Kidney capillary endothelial cell (primary cell): Measurements from ENCODE around the gene HLCS.

ENCODE experiments used
- DNase-seq: peaks from one replicate; pipeline ENCODE4 v3.0.0-alpha.2; 2018; ENCODE audit warnings: low spot score

HLCS gene

DNA sequence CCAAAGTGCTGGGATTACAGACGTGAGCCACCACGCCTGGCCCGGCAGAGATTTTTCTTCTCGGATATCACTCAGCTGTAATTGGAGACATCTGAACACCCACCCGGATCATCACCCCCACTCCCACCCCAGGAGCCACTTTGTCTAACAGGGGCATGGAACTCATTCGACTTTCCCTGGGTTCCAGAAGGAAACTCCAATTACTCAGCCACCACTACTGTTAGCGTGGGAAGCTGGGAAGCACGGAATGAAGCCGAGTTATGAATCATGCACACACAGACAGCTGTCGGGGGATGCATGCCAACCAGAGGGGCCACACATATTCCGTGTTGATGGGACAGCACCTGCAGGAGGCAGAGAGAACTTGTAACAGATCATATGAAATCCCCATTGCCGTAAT is 85.2 kb downstream of the HLCS start:
- no peak for DNase-seq

DNA sequence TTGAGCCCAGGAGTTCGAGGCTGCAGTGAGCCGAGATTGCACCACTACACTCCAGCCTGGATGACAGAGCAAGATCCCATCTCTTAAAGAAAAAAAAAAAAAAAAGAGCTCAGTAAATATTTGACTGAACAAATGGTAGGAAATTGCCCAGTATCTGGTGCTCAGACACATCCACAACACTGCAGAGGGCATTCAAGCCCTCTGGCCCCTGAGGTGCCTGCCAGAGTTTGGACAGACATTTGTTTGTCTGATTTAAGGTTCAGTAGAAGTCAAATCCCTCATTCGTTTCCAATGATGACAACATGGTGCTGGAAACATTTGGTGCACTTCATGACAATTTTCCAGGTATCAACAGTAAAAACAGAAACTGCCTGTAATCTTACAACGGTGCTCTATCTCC is 86.6 kb downstream of the HLCS start:
- no peak for DNase-seq

DNA sequence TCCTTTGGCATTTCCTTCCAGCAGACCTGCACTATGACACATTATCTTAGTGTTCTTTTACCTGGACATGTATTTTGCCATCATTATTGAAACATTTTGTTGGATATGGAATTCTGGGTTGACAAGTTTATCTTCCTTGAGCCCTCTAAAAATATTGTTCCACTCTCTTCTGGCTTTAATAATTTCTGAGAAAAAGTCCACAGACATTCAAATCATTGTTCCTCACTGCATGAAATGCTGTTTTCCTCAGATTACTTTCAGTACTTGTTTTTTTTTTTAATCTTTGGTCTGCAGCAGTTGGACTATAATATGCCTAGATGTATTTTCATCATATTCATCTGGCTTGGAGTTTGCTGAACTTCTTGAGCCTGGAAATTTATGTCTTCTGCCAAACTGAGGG is 88.7 kb downstream of the HLCS start:
- DNase-seq = no peak

DNA sequence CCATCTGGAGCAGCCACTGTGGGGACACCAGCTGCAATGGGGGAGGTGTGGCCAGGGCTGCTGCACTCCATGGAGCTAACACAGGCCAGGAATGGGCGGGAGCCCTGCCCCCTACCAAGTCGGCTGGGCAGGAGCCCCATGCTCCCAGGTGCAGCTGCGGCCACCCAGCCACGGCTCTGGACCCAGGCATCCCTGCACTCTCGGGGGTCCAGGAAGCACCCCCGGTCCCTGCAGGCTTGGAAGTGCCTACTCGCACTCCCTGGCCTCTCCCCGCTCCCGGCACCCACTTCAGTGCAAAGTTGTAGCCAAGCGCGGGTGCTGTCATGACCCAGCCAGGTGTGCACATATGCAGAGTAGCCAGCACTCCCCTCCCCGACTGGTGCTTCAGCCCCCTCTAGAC is 91.8 kb downstream of the HLCS start:
- DNase-seq = no peak

DNA sequence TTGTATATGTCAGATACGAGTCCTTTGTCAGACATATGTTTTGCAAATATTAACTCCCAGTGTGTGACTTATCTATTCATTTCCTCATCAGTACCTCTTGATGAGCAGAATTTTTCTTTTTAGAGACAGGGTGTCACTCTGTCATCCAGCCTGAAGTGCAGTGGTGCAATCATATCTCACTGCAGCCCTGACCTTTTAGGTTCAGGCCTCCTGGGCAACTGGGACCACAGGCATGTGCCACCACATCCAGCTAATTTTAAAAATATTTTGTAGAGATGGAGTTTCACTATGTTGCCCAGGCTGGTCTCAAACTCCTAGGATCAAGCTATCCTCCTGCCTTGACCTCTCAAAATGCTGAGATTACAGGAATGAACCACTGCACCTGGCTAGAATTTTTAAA is 93.0 kb downstream of the HLCS start:
- no peak for DNase-seq

DNA sequence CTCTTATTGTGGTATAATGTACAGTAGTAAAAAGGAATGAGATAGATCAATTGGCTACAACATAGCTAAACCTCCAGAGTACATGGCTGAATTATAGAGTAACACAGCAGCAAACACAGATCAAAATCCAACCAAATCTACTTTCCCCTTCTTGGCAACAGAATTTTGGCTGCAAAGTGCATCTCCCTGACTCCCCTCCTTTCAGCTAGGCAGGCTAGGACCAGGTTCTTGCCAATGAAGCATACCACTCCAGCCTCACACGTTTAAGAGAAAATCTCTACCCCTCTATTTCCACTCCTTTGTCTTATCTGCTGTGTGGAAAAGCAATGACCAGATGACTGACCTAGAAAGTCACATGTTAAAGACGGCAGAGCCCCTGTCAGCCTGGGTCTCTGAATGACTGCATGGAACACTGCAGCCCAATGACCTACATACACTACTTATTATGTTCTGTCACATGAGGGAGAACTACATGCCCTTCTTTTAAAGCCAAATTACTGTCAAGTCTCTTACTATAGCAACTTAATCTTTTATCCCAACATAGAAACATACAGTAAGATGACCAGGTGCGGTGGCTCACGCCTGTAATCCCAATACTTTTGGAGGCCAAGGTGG is 99.1 kb downstream of the HLCS start:
- DNase-seq = no peak

DNA sequence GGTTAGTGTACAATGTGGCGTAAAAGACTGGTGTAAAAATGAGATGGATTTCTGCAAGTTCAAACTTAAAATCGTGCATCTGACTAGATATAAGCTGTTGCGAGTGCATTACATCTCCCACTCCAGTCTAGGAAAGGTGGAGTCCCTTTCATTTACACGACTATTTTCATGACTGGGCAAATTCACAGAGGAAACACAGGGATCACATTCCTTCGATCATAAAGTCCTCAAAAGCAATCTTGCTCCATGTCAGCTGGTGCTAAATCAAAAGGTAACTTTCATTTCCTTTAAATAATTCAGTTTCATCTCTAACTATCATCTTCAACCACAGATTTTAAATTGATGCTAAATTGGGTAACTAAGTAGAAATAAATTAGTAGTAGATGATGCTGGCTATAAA is 100.0 kb downstream of the HLCS start:
- no peak for DNase-seq

DNA sequence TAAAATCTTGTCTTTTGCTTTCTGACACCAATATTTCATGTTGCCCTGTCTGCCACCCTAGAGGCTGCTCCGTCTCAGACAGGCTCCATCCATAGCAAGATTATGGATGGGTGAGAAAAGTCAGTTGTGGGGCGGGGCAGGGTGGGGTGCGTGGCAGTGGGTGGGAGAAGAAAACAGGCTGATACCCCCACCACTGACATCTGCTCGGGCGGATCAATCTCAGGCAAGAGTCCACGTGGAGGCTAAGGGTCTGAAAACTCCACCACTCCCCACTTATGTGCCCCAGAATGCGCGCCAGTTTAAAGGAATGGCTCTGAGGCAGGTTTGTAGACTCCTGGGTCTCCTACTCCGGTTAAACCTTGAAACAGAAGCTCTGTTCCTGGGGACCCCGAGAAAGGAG is 101.5 kb downstream of the HLCS start:
- no peak for DNase-seq

DNA sequence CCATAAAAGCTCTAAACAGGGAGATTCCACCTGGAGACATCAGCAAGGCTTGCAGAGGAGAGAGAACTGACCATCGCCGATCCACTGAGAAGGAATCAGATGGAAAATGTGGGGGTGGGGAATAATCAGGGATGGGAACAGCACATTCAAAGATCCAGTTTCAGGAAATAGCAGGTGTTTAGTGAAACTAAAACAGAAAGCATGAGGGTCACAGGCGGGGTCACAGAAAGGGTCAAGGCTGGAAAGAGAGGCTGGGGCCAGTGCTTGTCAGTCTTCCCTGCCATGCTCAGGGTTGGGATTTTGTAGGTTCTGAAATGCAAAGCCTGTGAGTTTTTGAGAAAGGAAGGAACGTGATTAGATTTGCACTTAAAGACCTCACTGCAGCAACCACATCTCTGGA is 103.2 kb downstream of the HLCS start:
- no peak for DNase-seq

DNA sequence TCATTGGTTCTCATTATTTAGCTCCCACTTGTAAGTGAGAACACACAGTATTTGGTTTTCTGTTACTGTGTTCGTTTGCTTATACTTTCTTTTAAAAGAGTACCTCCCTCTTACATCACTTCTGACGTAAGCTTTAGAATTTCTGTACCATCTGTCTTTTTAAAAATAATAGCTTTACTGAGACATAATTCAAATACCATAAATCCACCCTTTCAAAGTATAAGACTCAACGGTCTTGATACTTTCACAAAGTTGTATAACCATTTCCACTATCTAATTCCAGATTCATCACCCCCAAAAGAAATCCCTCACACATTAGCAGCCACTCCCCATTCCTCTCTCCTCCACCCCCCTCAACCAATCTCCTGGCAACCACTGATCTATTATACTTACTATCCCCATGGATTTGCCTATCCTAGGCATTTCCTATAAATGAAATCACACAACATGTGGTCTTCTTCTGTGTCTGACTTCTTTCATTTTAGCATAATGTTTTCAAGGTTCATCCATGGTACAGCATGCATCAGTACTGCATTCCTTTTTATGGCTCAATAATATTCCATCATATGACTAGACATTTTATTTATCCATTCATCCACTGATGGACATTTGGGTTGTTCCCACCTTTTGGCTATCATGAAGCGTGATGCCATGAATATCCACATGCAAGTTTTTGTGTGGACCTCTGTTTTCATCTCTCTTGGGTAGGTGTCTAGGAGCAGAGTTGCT is 104.7 kb downstream of the HLCS start:
- DNase-seq = no peak

DNA sequence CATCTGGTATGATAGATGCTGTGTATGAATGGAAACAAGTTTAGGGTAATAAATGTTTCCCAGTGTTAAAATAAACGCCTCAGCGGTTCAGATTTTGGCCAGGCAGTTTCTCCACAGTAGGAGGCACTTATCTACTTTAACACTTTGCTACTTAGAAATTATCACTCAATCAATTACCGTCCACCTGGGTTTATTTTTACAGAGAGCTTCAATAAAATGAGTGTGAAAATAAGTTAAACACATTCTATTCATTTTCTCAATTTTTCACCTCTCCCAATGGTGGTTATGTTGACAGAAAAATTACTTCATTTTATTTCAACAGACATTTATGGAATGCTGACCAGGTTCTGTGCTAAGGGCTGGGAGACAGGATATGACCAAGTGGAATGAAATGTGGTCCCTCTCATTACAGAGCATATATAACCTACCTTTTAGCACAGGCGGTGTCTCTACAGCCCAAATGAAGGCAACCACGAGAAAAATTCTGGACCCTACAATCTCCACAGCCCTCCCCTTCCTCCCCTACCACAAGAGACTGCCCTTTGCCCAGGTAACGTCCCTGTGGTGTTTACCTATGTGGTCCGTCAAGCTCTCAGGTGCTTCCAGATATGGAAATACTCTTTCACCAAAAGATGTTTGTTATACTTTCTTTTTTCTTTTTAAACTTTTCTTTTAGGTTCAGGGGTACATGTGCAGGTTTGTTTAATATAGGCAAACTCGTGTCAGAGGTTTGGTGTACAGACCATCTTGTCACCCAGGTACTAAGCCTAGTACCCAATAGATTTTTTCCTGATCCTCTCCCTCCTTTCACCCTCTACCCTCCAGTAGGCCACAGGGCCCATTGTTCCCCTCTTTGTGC is 105.5 kb downstream of the HLCS start:
- DNase-seq = peak; percentile 78

DNA sequence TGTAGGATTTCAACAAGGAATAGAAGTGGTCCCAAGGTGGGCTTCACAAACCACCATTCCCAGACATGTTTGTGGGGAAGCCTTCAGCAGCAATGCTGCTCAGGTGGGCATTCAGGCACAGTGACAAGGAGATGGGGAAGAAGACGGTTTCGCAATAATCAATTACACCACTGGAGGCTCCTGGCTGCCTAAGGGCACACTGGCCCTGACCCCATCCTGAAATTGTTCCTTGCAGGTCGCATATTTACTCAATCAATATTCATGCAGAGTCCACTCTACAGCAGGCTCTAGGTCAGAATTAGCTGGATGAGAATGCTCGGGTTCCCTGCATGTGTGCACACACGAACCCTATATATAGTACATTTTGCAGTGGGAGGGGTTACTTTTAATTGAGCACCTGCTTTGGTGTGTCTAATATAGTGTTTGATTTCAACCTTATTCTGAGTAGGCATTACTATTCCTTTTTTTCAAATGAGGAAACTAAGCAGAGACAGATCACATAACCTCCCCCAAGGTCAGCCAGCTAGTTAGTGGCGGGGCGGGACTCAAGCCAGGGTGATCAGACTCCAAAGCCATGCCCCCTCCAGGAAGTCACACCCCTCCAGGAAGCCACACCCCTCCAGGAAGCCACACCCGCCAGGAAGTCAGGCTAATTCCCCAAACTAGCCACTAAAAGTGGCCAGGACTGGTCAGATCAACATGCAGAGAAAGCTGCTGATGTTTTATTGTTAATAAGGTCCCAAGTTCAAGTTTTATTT is 106.5 kb downstream of the HLCS start:
- DNase-seq = peak; percentile 86

DNA sequence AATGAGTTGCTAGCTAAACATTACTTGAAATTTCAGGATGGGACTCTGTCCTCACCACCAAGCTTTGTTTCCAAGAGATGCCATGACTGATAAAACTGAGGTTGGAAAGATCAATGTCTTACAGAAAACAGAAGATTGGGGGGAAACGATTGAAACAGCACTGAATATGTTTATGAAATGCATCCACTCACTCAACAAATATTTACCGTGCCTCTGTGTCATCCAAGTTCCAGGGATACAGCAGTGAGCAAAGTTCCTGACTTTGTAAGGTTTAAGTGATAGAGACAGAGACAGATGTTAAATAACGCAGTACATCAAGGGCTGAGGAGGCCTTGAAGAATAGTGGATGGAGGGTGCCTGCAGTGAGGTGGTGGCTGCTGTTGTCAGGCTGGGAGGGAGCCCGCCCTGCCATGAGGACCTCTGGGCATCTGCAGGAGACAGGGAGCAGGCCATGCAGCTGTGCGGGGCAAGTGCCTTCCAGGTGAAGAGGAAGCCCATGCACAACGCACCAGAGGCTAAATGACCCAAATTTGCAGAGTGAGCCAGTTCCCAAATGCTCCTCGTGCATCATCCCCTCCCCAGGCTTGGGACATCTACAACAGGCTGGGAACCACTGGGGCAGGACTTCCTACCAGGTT is 108.0 kb downstream of the HLCS start:
- no peak for DNase-seq

DNA sequence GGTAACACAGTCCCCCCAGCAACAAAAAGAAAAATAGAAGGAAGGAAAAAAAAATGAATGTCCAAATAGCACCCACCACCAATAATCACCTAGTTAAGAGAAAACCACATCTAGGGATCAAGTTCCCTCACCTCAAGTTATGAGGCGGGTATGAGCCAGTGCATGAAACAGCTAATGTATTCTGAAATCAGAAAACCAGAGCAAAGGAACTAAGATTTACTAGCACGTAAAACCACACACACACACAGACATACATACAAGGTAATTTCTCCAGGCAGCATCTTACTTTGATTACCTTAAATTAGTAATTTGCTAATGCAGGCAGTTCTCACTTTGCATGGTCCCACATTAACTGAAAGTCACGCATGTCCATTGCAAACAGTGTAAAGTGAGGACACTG is 109.8 kb downstream of the HLCS start:
- no peak for DNase-seq

DNA sequence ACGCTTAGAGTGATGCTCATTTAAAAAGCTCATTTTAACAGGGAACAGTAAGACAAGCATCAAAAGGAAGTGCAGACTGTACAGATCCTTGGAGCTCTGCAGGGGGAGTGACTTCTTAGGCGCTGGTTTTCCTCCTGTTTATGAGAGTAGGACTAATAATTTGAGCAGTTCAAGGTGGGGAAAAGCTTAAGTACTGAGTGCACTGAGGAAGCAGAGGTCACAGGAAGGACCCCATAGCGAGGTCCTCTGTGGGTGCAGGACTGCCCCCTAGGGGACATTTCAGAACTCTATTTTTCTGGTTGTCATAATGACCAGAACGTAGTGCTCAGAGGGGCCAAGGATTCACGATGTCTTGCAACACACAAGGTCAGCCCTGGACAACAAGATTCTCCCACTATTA is 112.1 kb downstream of the HLCS start:
- peak; percentile 44 for DNase-seq

DNA sequence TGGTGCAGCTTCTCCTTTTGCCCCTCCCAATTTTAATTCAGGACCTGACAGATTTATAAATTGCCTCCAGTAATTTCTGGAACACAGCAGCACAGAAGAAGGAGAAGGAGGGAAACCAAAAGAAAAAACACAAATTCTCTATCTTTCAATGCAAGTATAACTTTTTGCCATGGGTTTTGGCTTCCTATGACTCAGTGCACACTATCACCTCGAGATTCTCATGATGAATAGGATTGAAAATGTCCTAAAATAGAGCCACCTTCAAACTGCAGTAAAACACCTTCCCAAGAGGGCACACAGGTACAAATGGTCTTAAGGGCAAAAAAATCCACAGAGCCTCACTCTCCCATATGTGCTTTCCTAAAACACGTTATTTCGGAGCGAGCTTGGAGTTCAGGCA is 113.6 kb downstream of the HLCS start:
- no peak for DNase-seq

DNA sequence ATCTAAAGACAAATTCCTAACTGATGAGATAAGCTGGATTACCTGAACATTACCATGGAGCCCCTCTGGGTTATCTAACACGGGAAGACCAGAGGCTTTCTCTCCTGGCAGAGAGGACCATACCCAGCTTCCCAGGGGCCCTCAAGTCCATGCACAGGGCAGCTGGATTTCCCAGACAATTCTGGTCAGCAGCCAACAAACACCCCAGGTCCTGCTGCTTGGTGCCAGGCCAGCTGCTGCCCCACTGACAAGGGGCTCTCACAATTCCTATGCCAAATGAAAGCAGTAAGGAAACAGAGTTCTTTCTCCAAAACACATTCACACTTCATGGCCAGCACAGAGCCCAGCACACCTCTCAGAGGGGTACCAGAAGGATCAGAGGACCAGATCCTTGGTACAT is 114.2 kb downstream of the HLCS start:
- no peak for DNase-seq

DNA sequence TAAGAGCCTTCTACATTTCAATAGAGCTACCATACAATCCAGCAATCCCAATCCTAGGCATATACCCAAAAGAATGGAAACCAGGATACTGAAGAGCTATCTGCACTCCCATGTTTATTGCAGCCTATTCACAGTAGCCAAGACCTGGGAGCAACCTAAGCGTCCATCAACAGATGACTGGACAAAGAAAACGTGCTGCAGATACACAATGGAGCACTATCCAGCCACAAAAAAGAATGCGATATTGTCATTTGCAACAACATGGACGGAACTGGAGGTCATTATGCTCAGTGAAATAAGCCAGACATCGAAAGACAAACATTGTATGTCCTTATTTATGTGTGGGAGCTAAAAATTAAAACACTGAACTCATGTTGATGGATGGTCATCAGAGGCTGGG is 115.3 kb downstream of the HLCS start:
- no peak for DNase-seq

DNA sequence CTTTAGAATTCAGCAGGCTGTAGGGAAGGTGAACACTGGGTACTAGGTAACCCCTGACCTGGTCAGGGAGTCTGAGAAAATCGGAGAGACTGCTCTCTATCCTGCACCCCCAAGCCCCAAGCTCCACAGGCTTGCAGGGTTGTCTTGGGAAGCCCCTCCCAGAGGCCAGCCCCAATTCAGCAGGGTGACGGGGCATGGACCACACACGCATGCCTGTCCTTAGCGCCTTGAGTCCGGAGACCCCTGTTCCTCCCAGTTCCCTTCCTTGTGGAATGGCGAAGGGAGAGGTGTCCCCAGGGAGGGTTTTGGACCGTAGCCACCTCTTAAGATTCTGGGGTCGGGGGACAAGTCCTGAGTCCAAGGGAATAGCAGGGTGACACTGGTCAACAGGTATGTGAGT is 116.1 kb downstream of the HLCS start:
- DNase-seq = no peak

DNA sequence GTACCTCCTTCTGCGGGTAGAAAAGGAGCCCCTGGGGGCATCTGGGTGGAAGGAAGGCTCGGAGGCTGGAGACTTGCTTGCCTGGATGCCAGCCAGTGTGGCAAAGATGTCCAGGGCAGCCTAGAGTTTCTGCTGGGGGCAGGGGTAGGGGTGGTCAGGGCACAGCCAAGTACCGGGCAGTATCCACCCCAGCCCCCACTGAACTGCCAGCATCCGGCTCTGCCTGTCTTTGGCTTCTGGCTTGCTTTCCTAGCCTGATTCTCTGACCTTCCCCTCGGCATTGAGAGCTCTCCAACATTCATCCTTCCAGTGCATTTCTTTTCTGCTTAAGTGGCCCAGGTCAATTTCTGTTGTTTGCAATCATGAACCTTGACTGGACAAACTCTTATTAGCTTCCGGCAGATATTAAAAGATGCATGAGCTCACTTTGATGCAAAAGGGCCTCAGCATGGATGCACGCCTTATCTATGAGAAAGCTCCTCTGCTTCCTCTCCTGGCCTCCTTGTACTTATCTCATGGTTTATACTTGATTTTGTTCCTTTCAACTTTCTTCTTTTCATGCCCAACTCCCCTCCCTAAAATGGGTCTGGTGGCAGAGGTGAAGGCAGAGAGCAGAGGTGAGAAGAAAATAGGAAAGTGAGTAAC is 116.9 kb downstream of the HLCS start:
- DNase-seq = no peak

DNA sequence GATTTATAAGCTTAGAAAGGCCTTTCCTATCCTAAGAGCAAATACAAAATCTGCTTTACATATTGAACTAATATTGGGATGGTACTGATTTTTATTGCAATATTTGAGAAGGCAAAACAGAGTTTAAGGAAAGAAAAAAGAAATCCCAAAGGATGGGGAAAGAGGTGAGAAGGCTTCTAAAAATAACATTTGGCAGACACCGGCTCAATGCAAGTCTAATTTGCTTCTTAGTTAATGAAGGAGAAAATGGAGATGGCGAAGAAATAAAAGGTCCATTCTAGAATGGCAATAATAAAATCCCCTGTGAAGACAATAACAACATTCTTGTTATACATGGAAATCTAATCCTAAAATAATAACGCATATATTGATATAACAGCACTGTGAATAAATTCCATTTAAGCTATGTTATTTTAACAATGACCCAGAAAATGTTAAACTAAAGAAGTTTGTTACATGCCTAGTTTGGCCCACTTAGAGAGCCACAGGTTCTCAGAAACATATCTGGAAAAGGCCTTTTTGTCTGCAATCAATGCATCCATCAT is 117.7 kb downstream of the HLCS start:
- no peak for DNase-seq
